ENCODE data around the gene EPB42. TPM values are rescaled to one million over a fixed set of nuclear protein-coding genes. Genes with fewer than 3 reads are reported as not detected.
"Not testable (repeated sequence)": the region's sequence is repeated elsewhere in the genome, so short reads cannot be mapped to it uniquely, and the experiment has no call there.

EPB42 gene
- total RNA-seq, 2 donors from 2014 or later: not detected

DNA sequence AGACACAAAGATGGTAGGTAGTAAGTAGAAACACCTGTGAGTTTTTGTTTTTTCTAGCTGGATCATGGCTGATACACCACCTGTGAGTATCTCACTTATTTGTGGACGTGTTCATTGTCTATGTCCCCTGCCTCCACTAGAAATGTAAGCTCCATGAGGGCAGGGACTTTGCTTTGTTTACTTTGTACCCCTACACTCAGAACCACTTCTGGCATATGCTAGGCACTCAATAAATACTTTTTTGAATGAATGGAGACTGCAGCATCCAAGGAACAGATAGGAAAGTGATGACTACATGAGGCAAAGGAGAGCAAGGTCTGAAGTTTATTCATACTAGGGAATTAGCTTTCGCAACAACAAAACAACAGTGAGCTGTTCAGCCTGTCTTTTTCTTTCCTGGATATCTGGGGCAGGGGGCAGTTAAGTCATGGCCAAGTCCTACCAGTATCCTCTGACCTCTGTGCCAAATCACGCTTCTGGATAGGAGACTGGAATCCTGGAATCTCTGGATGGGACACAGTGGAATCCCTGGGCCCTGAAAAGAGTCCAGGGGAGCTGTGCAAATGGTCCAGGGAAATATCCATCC is 11.6 kb upstream of the EPB42 start:
- peaks cover 4% of the 10 kb centered on the region for H3K27me3 Mint-ChIP-seq (ENCODE audit: low read depth)
- ATAC-seq (replicated peaks in 1 of 2): no peak
- no peak overlapping the region for H3K4me3 Mint-ChIP-seq
- H3K4me1 Mint-ChIP-seq (ENCODE audit: low read depth): no peaks in the 10 kb centered on the region
- no peak overlapping the region for H3K27ac Mint-ChIP-seq
- DNase-seq: no peak
- no peaks in the 10 kb centered on the region for H3K36me3 Mint-ChIP-seq (ENCODE audit: insufficient read depth in 2 of 2)
- no peaks in the 10 kb centered on the region for H3K9me3 Mint-ChIP-seq

DNA sequence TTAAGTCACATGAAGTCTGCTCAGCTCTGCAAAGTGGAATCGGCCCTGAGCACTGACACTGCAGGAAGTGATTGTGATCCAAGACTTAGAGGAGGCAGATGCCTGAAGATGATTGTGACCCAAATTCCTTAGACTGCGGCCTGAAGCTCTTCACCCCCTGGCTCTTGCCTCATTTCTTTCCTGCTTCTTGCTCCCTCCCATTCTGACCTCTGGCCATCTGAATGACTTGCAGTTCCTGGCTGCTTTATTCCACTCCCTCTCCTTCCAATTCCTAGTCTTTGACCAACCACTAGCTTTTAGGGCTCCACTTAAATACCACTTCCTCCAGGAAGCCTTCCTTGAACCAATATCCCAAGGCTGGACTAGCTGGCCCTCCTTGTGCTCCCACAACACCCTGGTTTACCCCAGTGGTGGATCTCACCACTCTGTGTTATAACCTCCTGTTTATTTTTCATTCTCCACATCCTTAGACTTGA is 9.9 kb upstream of the EPB42 start:
- H3K4me1 Mint-ChIP-seq (ENCODE audit: low read depth): peaks cover 5% of the 10 kb centered on the region
- DNase-seq (no peak), ATAC-seq (replicated peaks in 1 of 2) (no peak)
- no peak overlapping the region for H3K4me3 Mint-ChIP-seq
- H3K36me3 Mint-ChIP-seq (ENCODE audit: insufficient read depth in 2 of 2): no peaks in the 10 kb centered on the region
- no peaks in the 10 kb centered on the region for H3K9me3 Mint-ChIP-seq
- peak overlapping the region; percentile 2 for H3K27ac Mint-ChIP-seq
- peaks cover 4% of the 10 kb centered on the region for H3K27me3 Mint-ChIP-seq (ENCODE audit: low read depth)

- no peak for ATAC-seq (replicated peaks in 1 of 2)
- Mint-ChIP-seq H3K9me3 (no peaks in the 10 kb centered on the region), H3K27ac (no peak overlapping the region), H3K4me3 (no peak overlapping the region), H3K36me3 (ENCODE audit: insufficient read depth in 2 of 2) (no peaks in the 10 kb centered on the region), H3K27me3 (ENCODE audit: low read depth) (peaks cover 4% of the 10 kb centered on the region), H3K4me1 (ENCODE audit: low read depth) (peaks cover 9% of the 10 kb centered on the region)
- DNase-seq: no peak
Observed at GRCh38 chr15:43229977-43230376, 9.2 kb upstream of the EPB42 start.

DNA sequence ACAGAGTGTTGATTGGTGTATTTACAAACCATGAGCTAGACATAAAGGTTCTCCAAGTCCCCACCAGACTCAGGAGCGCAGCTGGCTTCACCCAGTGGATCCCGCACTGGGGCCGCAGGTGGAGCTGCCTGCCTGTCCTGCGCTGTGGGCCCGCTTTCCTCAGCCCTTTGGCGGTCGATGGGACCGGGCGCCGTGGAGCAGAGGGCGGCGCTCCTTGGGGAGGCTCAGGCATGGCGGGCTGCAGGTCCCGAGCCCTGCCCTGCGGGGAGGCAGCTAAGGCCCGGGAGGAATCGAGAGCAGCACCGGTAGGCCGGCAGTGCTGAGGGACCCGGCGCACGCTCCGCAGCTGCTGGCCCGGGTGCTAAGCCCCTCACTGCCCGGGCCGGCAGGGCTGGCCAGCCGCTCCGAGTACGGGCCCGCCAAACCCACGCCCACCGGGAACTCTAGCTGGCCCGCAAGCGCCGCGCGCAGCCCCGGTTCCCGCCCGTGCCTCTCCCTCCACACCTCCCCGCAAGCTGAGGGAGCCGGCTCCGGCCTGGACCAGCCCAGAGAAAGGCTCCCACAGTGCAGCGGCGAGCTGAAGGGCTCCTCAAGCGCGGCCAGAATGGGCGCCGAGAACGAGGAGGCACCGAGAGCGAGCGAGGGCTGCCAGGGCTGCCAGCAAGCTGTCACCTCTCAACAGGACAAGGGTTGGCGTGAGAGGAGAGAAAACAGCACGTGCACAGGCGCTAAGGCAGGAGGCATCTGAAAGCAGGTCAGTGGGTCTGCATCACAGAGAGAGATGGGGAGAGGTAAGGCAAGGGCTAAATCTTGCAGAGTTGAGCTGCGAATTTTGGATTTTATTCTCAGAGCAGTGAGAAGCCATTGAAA is 5.9 kb upstream of the EPB42 start:
- H3K27me3 Mint-ChIP-seq (ENCODE audit: low read depth): peaks cover 4% of the 10 kb centered on the region
- ATAC-seq (replicated peaks in 1 of 2) (no peak), DNase-seq (no peak)
- H3K4me1 Mint-ChIP-seq (ENCODE audit: low read depth): peaks cover 9% of the 10 kb centered on the region
- no peaks in the 10 kb centered on the region for H3K9me3 Mint-ChIP-seq
- H3K4me3 Mint-ChIP-seq: no peak overlapping the region
- no peaks in the 10 kb centered on the region for H3K36me3 Mint-ChIP-seq (ENCODE audit: insufficient read depth in 2 of 2)
- H3K27ac Mint-ChIP-seq: no peak overlapping the region

- H3K4me3 Mint-ChIP-seq; H3K27ac Mint-ChIP-seq; H3K27me3 Mint-ChIP-seq (ENCODE audit: low read depth); ATAC-seq (replicated peaks in 1 of 2); H3K4me1 Mint-ChIP-seq (ENCODE audit: low read depth); H3K36me3 Mint-ChIP-seq (ENCODE audit: insufficient read depth in 2 of 2); H3K9me3 Mint-ChIP-seq; DNase-seq: not testable (repeated sequence)
Observed at GRCh38 chr15:43225950-43226255, 5.1 kb upstream of the EPB42 start.

GRCh38 chr15:43225201-43225949 is 4.6 kb upstream of the EPB42 start:
- Mint-ChIP-seq H3K4me3 (peak overlapping the region in 1 of 2 donors; percentile 36), H3K27ac (no peak overlapping the region), H3K36me3 (ENCODE audit: insufficient read depth in 2 of 2) (no peaks in the 10 kb centered on the region), H3K27me3 (ENCODE audit: low read depth) (peaks cover 6% of the 10 kb centered on the region), H3K9me3 (no peaks in the 10 kb centered on the region), H3K4me1 (ENCODE audit: low read depth) (peaks cover 9% of the 10 kb centered on the region)
- peak; percentile 86 to 93 for ATAC-seq (replicated peaks in 1 of 2)
- DNase-seq: peak; percentile 55 to 58

GRCh38 chr15:43221422-43221821 is 604 bp upstream of the EPB42 start:
- no peak for DNase-seq
- no peak overlapping the region for H3K4me3 Mint-ChIP-seq
- H3K4me1 Mint-ChIP-seq (ENCODE audit: low read depth): peaks cover 9% of the 10 kb centered on the region
- no peaks in the 10 kb centered on the region for H3K36me3 Mint-ChIP-seq (ENCODE audit: insufficient read depth in 2 of 2)
- no peak overlapping the region for H3K27ac Mint-ChIP-seq
- peaks cover 7% of the 10 kb centered on the region for H3K27me3 Mint-ChIP-seq (ENCODE audit: low read depth)
- peaks cover 0 to 3% of the 10 kb centered on the region in 2 donors for H3K9me3 Mint-ChIP-seq
- no peak for ATAC-seq (replicated peaks in 1 of 2)

DNA sequence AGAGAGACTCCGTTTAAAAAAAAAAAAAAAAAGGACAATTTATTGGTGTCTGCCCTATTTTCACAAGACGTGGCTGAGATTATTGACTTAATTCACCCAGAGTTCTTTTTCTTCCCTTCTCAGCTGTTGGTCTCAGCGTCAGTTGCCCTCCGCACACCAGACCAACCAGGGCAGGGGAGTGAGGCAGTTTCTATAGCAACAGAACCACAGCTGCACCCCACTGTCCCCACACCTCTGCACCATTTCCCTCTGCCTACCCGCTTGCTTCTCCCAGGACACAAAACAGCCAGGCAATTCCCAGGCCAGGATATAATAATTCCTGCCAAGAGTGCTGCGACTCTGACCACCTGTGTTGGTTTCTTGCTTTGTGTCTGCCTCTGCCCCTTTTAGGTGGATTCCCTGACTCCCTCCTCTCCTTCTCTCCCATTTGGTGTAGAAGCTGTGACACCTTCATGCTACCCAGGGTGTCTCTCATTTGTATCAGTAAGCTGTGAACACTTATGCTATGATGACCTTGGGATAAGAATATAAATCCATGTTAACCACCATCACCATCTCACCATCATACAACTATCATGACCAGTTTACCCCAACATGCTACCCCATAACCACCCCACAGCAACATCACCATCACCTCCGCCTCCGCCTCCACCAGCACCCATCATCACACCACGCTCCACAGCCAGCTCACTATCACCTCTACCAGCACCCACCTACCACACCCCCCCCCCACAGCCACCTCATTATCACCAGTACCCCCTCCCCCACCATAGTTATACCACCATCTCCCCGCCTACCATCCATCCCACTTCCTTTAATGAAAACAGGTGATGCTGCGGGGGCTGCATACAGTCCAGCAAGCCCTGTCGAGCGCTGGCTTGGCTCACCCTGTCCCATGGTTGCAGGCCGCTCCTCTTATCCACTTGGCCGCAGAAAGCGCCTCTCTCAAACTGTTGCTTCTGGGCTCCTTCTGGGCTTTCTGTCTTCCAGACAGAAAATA is 589 bp downstream of the EPB42 start:
- H3K4me1 Mint-ChIP-seq (ENCODE audit: low read depth): no peaks in the 10 kb centered on the region
- H3K9me3 Mint-ChIP-seq: peaks cover 0 to 3% of the 10 kb centered on the region in 2 donors
- DNase-seq (no peak), ATAC-seq (replicated peaks in 1 of 2) (no peak)
- no peak overlapping the region for H3K27ac Mint-ChIP-seq
- no peak overlapping the region for H3K4me3 Mint-ChIP-seq
- H3K27me3 Mint-ChIP-seq (ENCODE audit: low read depth): peaks cover 7% of the 10 kb centered on the region
- no peaks in the 10 kb centered on the region for H3K36me3 Mint-ChIP-seq (ENCODE audit: insufficient read depth in 2 of 2)

- H3K36me3 Mint-ChIP-seq (ENCODE audit: insufficient read depth in 2 of 2): no peaks in the 10 kb centered on the region
- H3K4me1 Mint-ChIP-seq (ENCODE audit: low read depth): no peaks in the 10 kb centered on the region
- H3K9me3 Mint-ChIP-seq: peaks cover 0 to 3% of the 10 kb centered on the region in 2 donors
- DNase-seq (peak; percentile 4 to 11), ATAC-seq (replicated peaks in 1 of 2) (no peak)
- H3K4me3 Mint-ChIP-seq: no peak overlapping the region
- no peak overlapping the region for H3K27ac Mint-ChIP-seq
- peaks cover 7% of the 10 kb centered on the region for H3K27me3 Mint-ChIP-seq (ENCODE audit: low read depth)
Observed at GRCh38 chr15:43218908-43219706, 1.7 kb downstream of the EPB42 start.

DNA sequence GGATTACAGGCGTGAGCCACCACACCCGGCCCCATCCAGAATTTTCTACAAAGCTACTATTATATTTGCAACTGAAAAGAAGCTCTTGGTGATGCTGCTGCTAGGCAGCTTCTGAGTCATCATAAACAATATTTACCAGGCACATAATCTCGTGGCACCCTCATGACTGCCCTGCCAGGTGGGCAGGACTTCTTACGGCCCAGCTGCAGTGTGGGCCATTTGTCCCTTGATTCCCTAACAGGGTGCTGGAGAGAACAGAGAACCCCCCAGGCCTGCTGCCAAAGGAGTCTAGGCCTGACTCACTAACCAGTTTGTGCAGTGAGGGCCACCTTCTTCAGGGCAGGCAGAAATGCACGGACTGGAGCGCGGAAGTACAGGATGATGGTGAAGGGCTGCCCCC is 4.9 kb downstream of the EPB42 start:
- Mint-ChIP-seq H3K27ac (no peak overlapping the region), H3K36me3 (ENCODE audit: insufficient read depth in 2 of 2) (no peaks in the 10 kb centered on the region), H3K4me1 (ENCODE audit: low read depth) (no peaks in the 10 kb centered on the region), H3K9me3 (peaks cover 0 to 3% of the 10 kb centered on the region in 2 donors), H3K27me3 (ENCODE audit: low read depth) (peaks cover 7% of the 10 kb centered on the region), H3K4me3 (no peak overlapping the region)
- DNase-seq (no peak), ATAC-seq (replicated peaks in 1 of 2) (no peak)

DNA sequence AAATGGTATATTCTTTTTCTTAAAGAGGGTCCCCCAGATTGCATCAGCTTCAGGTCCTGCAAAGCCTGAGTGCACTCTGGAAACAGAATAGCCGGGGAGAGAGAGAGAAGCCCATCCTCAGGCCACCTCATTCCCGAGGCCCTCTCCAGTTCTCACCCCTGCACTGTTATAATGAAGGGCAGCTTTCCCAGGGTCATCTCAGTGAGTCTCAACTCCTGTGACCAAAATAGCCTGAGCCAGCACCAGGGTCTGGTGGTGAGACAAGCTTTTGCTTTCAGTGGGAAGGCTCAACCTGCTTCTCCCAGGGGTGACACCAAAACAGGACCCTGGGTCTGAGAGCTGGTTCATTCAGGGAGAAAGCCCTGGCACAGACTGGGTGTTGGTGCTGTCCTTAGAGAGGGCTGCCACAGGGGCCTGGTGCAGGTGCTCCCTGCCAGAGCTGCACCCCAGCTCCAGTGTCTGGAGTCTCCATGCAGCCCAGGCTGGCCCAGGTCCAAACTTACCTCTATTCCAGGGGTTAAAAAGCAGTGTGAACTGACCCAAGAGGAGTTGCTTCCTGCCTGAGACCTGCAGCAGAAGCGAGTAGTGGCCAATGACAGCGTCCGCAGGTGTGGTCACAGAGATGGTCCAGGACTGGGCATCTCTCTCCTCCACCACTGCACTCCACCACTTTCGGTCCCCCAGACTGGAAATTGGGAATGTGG is 6.1 kb downstream of the EPB42 start:
- Mint-ChIP-seq H3K36me3 (ENCODE audit: insufficient read depth in 2 of 2) (no peaks in the 10 kb centered on the region), H3K9me3 (peaks cover 0 to 3% of the 10 kb centered on the region in 2 donors), H3K4me1 (ENCODE audit: low read depth) (no peaks in the 10 kb centered on the region), H3K27me3 (ENCODE audit: low read depth) (no peaks in the 10 kb centered on the region), H3K27ac (no peak overlapping the region), H3K4me3 (no peak overlapping the region)
- no peak for ATAC-seq (replicated peaks in 1 of 2)
- no peak for DNase-seq

All from activated T-cell treated with anti-CD3 and anti-CD28 coated beads, Interleukin-2, amount 50 U/mL, for 72 hours (primary cell).